ENCODE data around the gene AKAP12. TPM values are rescaled to one million over a fixed set of nuclear protein-coding genes. Genes with fewer than 3 reads are reported as not detected.

Gene AKAP12
- total RNA-seq, 1 donor from 2014 or later, result 0.69 TPM

DNA sequence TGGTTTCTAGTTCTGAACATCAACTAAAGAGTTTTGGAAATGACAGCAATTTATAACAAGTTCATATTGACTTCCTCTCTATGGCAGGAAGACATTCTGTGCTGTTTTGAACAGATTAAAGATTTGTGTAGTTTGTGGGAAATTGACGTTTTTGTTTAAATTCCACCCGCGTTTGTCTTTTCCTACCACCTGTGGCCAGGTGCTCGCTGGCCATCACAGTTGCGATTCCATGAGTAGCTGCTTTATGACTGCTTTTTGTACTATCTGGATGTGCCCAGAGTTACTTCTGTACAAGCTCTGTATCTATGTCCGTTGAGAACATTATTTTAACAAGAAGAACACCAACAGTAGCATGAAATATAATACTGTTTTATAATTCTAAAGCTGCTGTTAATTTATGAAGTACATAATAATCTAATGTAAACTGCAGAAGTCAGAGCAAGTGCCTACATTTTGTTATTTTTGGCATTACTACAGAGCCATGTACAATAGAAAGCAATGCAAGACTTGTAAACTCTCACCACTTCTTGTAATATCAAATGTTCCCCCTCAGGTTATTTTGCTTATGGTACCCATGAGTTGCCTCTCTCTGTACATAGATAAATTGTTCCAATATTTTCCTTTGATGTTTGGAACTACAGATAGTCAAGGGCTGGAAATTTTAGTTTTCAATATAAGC is 118.1 kb downstream of the AKAP12 start:
- ChIA-PET POLR2A (no interaction called here), CTCF (interaction anchor here (1.5 kb wide), 1 partner anchor 466 kb away, joined by 3 read pairs; no protein-coding TSS in a partner anchor)
- TF ChIP-seq, protein P1, sequence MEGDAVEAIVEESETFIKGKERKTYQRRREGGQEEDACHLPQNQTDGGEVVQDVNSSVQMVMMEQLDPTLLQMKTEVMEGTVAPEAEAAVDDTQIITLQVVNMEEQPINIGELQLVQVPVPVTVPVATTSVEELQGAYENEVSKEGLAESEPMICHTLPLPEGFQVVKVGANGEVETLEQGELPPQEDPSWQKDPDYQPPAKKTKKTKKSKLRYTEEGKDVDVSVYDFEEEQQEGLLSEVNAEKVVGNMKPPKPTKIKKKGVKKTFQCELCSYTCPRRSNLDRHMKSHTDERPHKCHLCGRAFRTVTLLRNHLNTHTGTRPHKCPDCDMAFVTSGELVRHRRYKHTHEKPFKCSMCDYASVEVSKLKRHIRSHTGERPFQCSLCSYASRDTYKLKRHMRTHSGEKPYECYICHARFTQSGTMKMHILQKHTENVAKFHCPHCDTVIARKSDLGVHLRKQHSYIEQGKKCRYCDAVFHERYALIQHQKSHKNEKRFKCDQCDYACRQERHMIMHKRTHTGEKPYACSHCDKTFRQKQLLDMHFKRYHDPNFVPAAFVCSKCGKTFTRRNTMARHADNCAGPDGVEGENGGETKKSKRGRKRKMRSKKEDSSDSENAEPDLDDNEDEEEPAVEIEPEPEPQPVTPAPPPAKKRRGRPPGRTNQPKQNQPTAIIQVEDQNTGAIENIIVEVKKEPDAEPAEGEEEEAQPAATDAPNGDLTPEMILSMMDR (IDR thresholded peaks at IDR 0.05), result no peak
- H3K9me3 Mint-ChIP-seq, result no peaks in the 10 kb centered on the region
- no peaks in the 10 kb centered on the region for H3K27me3 Mint-ChIP-seq
- intact Hi-C loops (cut with micrococcal nuclease), result no loop called here
- H3K4me1 Mint-ChIP-seq, result no peaks in the 10 kb centered on the region
- peaks cover 31% of the 10 kb centered on the region for H3K36me3 Mint-ChIP-seq (ENCODE audit: low read depth)
- DNase-seq, result no peak
- no peak overlapping the region for H3K27ac Mint-ChIP-seq
- no peak for ATAC-seq (ENCODE audit: low read depth)
- H3K4me3 Mint-ChIP-seq, result no peak overlapping the region

DNA sequence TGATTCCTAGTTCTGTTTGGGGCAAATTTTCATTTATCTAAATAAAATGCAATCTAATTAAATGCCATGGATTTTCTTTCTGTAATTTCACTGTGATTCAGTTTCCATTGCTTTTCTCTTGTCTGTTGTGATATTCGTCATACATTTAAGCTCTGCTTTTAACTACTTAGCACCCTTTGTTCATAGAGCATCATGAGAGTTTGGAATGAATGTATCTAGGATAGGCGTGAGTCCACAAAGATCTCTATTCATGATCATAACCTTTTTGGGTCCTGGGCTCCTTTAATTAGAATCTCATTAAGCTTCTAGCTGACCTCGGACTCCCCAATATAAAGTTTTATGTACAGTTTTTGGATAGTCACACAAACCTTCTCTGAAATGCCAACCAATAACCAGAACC is 118.7 kb downstream of the AKAP12 start:
- no peaks in the 10 kb centered on the region for H3K27me3 Mint-ChIP-seq
- ATAC-seq (ENCODE audit: low read depth) (no peak), DNase-seq (no peak)
- POLR2A ChIA-PET, result no interaction called here
- TF ChIP-seq, protein P1 (IDR thresholded peaks at IDR 0.05), result no peak
- CTCF ChIA-PET, result no interaction called here
- H3K36me3 Mint-ChIP-seq (ENCODE audit: low read depth), result peaks cover 33% of the 10 kb centered on the region
- no peaks in the 10 kb centered on the region for H3K9me3 Mint-ChIP-seq
- no peak overlapping the region for H3K4me3 Mint-ChIP-seq
- no peak overlapping the region for H3K27ac Mint-ChIP-seq
- no peaks in the 10 kb centered on the region for H3K4me1 Mint-ChIP-seq
- intact Hi-C loops (cut with micrococcal nuclease), result no loop called here

DNA sequence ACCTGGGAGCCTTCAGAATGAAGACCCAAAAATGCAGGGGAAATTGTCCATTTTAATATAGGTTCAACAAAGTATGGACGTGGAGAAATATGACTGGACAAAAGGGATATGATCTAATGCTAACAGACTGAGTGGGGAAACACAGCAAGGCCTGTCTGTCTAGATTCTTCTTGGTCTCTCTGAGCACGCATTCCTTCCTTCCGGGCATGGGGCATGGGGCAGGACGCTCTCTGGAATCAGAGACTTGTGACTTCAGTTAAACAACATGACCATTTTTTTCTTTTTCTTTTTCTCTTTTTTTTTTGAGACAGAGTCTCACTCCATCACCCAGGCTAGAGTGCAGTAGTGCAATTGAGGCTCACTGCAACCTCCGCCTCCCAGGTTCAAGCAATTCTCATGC is 119.7 kb downstream of the AKAP12 start:
- TF ChIP-seq, protein P1 (IDR thresholded peaks at IDR 0.05), result no peak
- H3K4me3 Mint-ChIP-seq, result no peak overlapping the region
- ChIA-PET CTCF (no interaction called here), POLR2A (no interaction called here)
- ATAC-seq (ENCODE audit: low read depth) (no peak), DNase-seq (no peak)
- intact Hi-C loops (cut with micrococcal nuclease), result no loop called here
- no peaks in the 10 kb centered on the region for H3K4me1 Mint-ChIP-seq
- no peak overlapping the region for H3K27ac Mint-ChIP-seq
- no peaks in the 10 kb centered on the region for H3K9me3 Mint-ChIP-seq
- H3K36me3 Mint-ChIP-seq (ENCODE audit: low read depth), result peaks cover 40% of the 10 kb centered on the region
- no peaks in the 10 kb centered on the region for H3K27me3 Mint-ChIP-seq

DNA sequence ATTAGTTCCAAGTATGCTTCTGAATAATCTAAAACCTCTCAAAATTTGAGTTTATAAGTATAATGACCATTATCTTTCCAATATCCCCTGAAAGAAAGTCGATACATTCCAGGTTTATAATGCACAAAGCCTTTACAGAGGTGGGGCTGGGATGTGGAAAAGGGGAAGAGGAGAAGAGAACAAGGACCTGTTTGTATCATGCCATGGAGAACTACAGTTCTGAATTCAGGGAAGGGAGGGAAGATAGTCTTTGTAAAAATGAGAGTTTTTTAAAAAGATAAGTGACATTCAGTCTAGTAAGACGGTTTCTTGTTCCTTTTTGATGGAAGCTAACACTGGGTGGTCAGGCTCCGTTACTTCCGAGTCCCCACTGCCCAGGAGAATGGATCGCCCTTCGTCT is 125.5 kb downstream of the AKAP12 start:
- POLR2A ChIA-PET, result no interaction called here
- H3K27ac Mint-ChIP-seq, result no peak overlapping the region
- DNase-seq (no peak), ATAC-seq (ENCODE audit: low read depth) (no peak)
- no peak overlapping the region for H3K4me3 Mint-ChIP-seq
- no peaks in the 10 kb centered on the region for H3K4me1 Mint-ChIP-seq
- peaks cover 66% of the 10 kb centered on the region for H3K36me3 Mint-ChIP-seq (ENCODE audit: low read depth)
- H3K9me3 Mint-ChIP-seq, result no peaks in the 10 kb centered on the region
- intact Hi-C loops (cut with micrococcal nuclease), result no loop called here
- TF ChIP-seq, protein P1 (IDR thresholded peaks at IDR 0.05), result no peak
- CTCF ChIA-PET, result no interaction called here
- no peaks in the 10 kb centered on the region for H3K27me3 Mint-ChIP-seq

DNA sequence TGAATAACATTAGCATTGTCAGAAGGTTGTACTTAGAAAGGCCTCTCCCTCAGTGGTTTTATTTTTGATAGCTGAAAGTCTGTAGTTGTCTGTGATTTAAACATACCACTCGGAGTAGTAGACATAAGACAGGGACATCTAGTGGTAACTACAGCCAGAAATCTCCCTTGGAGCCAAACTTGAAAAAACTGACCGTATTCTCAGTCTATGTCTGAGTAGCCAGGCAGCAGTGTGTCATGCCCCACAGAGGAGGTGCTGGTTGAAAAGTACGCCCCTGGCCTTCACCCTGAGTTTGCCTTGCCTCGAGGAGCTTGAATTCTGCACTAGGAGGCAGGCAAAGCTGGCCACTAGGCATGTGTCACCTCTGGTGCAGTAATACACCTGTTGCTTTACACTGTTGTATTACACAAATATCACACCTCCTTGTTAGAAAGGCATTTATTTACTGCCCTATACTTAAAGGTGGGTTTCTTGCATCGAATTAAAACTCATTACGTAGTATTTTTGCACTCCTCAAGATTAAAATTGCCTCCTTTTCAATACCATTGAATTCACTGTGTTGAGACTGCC is 130.8 kb downstream of the AKAP12 start:
- ChIA-PET POLR2A (no interaction called here), CTCF (no interaction called here)
- intact Hi-C loops (cut with micrococcal nuclease), result no loop called here
- no peak for ATAC-seq (ENCODE audit: low read depth)
- no peak overlapping the region for H3K27ac Mint-ChIP-seq
- no peaks in the 10 kb centered on the region for H3K27me3 Mint-ChIP-seq
- H3K9me3 Mint-ChIP-seq, result no peaks in the 10 kb centered on the region
- peaks cover 56% of the 10 kb centered on the region for H3K36me3 Mint-ChIP-seq (ENCODE audit: low read depth)
- H3K4me1 Mint-ChIP-seq, result peaks cover 19% of the 10 kb centered on the region
- H3K4me3 Mint-ChIP-seq, result no peak overlapping the region
- no peak for DNase-seq
- TF ChIP-seq, protein P1 (IDR thresholded peaks at IDR 0.05), result no peak

Data from activated B cell treated with CpG ODN at 0.5 μM for 24 hours (primary cell).